ENCODE measurements around the gene FNDC3B. TPM values are rescaled to one million over a fixed set of nuclear protein-coding genes. Genes with fewer than 3 reads are reported as not detected.

The FNDC3B gene
- total and polyA plus RNA-seq, 2 donors (not counting 3 experiments of a cell fraction or from before 2014, with no cell fraction given) = 91.6 to 295 TPM

DNA sequence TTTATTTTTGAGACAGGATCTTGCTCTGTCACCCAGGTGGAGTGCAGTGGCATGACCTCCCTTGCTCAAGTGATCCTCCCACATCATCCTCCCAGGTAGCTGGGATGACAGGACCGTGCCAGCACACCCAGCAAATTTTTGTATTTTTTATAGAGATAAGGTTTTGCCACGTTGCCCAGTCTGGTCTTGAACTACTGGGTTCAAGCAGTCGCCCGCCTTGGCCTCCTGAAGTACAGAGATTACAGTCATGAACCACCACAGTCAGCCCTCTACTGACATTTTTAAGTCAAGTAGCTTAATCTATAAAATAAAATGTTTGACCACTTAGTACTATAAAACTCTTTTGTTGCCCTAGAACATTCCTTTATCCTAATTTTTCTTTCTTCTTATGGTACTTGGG, 198.8 kb downstream of the FNDC3B start:
- intact Hi-C loops (cut with micrococcal nuclease) (no loop called here), dilution Hi-C loops (cut with MboI; ENCODE audit: extremely low pct_ligation_motif_present, low sequenced_read_pairs) (no loop called here)
- DNase-seq (ENCODE audit: low read depth, low spot score) (no peak), FAIRE-seq (no peak)
- POLR2A ChIA-PET = no interaction called here
- H3K36me3 ChIP-seq (ENCODE audit: control insufficient read depth in 2 of 2, extremely low read depth in 1 of 2, insufficient read depth in 2 of 2, low read length in 2 of 2) = peaks cover 4 to 8% of the 10 kb centered on the region in 2 experiments
- no peak overlapping the region for H3K27ac ChIP-seq (ENCODE audit: insufficient read depth, low read depth, low read length)
- BruUV-seq (replicated peaks) = no TSS peak
- H4K20me1 ChIP-seq (replicated peaks; ENCODE audit: control insufficient read depth, extremely low read depth, insufficient read depth, low read length) = peaks cover 8% of the 10 kb centered on the region
- no peak overlapping the region for H3K4me2 ChIP-seq (ENCODE audit: insufficient read depth, low read length)
- peaks cover 71% of the 10 kb centered on the region for H3K79me2 ChIP-seq (ENCODE audit: control insufficient read depth, insufficient read depth, low read length)
- no peak overlapping the region for H3K9ac ChIP-seq (replicated peaks; ENCODE audit: extremely low read depth, insufficient read depth, low read length)
- CTCF ChIA-PET = interaction anchor here (1.5 to 1.9 kb wide), 2 partner anchors 12 to 21 kb away, joined by 3 to 6 read pairs; no protein-coding TSS in a partner anchor
- no peak overlapping the region for H2AFZ ChIP-seq (ENCODE audit: low read depth, low read length)
- H3K9me3 ChIP-seq (replicated peaks; ENCODE audit: control insufficient read depth, insufficient read depth, low read length) = peaks cover 5% of the 10 kb centered on the region
- H3K9me1 ChIP-seq (replicated peaks; ENCODE audit: control insufficient read depth, extremely low read depth, insufficient read depth, low read length) = no peaks in the 10 kb centered on the region
- TF ChIP-seq MYC (IDR thresholded peaks at IDR 0.05; ENCODE audit: low read depth, low read length) = no peak
- TF ChIP-seq JUN (IDR thresholded peaks at IDR 0.05; ENCODE audit: borderline replicate concordance, insufficient read depth, insufficient read length, low read depth) = no peak
- no peak for TF ChIP-seq CTCF (IDR thresholded peaks at IDR 0.05; ENCODE audit: extremely low read depth in 1 of 2, insufficient read depth in 1 of 2, low read depth in 1 of 2, low read length in 2 of 2)
- TF ChIP-seq GATA2 (IDR thresholded peaks at IDR 0.05; ENCODE audit: insufficient read depth, insufficient read length, low read depth, low read length) = no peak
- TF ChIP-seq POLR2AphosphoS5 (IDR thresholded peaks at IDR 0.05; ENCODE audit: insufficient read depth, low read depth, low read length) = no peak
- TF ChIP-seq, protein P1, sequence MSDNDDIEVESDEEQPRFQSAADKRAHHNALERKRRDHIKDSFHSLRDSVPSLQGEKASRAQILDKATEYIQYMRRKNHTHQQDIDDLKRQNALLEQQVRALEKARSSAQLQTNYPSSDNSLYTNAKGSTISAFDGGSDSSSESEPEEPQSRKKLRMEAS (IDR thresholded peaks at IDR 0.05; ENCODE audit: insufficient read depth, insufficient read length) = no peak
- TF ChIP-seq EZH2 (IDR thresholded peaks at IDR 0.05; ENCODE audit: borderline replicate concordance, low read depth, low read length, severe bottlenecking) = no peak
- TF ChIP-seq POLR2A (IDR thresholded peaks at IDR 0.05; ENCODE audit: low read depth, low read length) = no peak
- TF ChIP-seq FOS (IDR thresholded peaks at IDR 0.05; ENCODE audit: borderline replicate concordance, insufficient read depth, low read length) = no peak
- no peaks in the 10 kb centered on the region for H3K27me3 ChIP-seq (ENCODE audit: control insufficient read depth in 2 of 2, insufficient read depth in 2 of 2, low read length in 2 of 2)
- peaks cover 5% of the 10 kb centered on the region for H3K4me1 ChIP-seq (ENCODE audit: control insufficient read depth, extremely low read depth, insufficient read depth, low read length)
- H3K4me3 ChIP-seq (replicated peaks in 1 of 3; ENCODE audit: insufficient read depth in 1 of 3, low read depth in 1 of 3, low read length in 3 of 3) = no peak overlapping the region
